Spleen (tissue), 11 donors: ENCODE data around the gene ZEB2. TPM values are rescaled to one million over a fixed set of nuclear protein-coding genes. Genes with fewer than 3 reads are reported as not detected.

Experiments
- DNase-seq: peaks from one replicate; pipeline ENCODE4 v3.0.0-alpha.2; 2020
- H3K27ac ChIP-seq, 8 donors: fragments of 200-600 bp; sonication (generic) in 7 of 8; 1 replicate in 4 of 8; 2 replicates in 4 of 8; pipeline versions ENCODE4 v1.5.0 to v1.8.0; 2016 to 2021; ENCODE audit warnings: inconsistent platforms in 4 of 8, mild to moderate bottlenecking in 4 of 8, moderate library complexity in 1 of 8
- H3K27me3 ChIP-seq, 7 donors: fragments of 200-600 bp; sonication (generic) in 6 of 7; replicated peaks in 1 of 7; 1 replicate in 4 of 7; 2 replicates in 3 of 7; pipeline versions ENCODE4 v1.5.0 to v1.8.0; 2016 to 2021; ENCODE audit warnings: inconsistent platforms in 3 of 7, mild to moderate bottlenecking in 1 of 7
- H3K36me3 ChIP-seq, 6 donors: fragments of 200-600 bp; sonication (generic) in 5 of 6; 1 replicate in 4 of 6; 2 replicates in 2 of 6; pipeline versions ENCODE4 v1.5.0 to v1.8.0; 2016 to 2021; ENCODE audit warnings: inconsistent platforms in 2 of 6
- H3K4me1 ChIP-seq, 6 donors: fragments of 200-600 bp; sonication (generic) in 5 of 6; 1 replicate in 3 of 6; 2 replicates in 3 of 6; pipeline versions ENCODE4 v1.5.0 to v1.8.0; 2016 to 2021; ENCODE audit warnings: inconsistent platforms in 3 of 6
- H3K4me3 ChIP-seq, 8 donors: fragments of 200-600 bp; sonication (generic) in 7 of 8; 1 replicate in 4 of 8; 2 replicates in 4 of 8; pipeline versions ENCODE4 v1.5.0 to v1.8.0; 2016 to 2021; ENCODE audit warnings: inconsistent platforms in 4 of 8, mild to moderate bottlenecking in 4 of 8, moderate library complexity in 2 of 8
- H3K9me3 ChIP-seq, 8 donors: fragments of 200-600 bp; sonication (generic) in 7 of 8; 1 replicate in 4 of 8; 2 replicates in 4 of 8; pipeline versions ENCODE4 v1.5.0 to v1.8.0; 2016 to 2021; ENCODE audit warnings: inconsistent platforms in 4 of 8
- CTCF ChIP-seq, 11 experiments: fragments of 200-600 bp in 7 of 11; fragments of 450-650 bp in 4 of 11; sonication (generic) in 4 of 11; IDR thresholded peaks in 8 of 11; conservative IDR thresholded peaks in 3 of 11; 1 replicate in 7 of 11; 2 replicates in 4 of 11; pipeline versions ENCODE4 v1.4.0 to v1.8.0; 2016 to 2021; ENCODE audit warnings: antibody characterized with exemption in 11 of 11, inconsistent platforms in 4 of 11, mild to moderate bottlenecking in 1 of 11
- POLR2A ChIP-seq, 3 donors: fragments of 450-650 bp; IDR thresholded peaks; one replicate each; pipeline ENCODE4 v1.5.1; 2017; ENCODE audit warnings: antibody characterized with exemption in 3 of 3, mild to moderate bottlenecking in 1 of 3
- POLR2AphosphoS5 ChIP-seq, 3 donors: sonication (generic); formaldehyde crosslinking; IDR thresholded peaks; one replicate each; pipeline ENCODE4 v1.5.1; 2017; ENCODE audit warnings: antibody characterized with exemption in 3 of 3
- WGBS, 5 donors: extraction: QIAGEN DNeasy Blood & Tissue Kit in 3 of 5; methylation state at CpG; one replicate each; pipeline versions ENCODE4 v1.1.5 to v1.1.7; 2013 to 2018; 5-methylcytosine and 5-hydroxymethylcytosine counted together
- intact Hi-C: fragments of 100-400 bp; cut with DNase I; formaldehyde crosslinking; loops from one replicate; pipeline ENCODE4 v1.15.0; 2023; ENCODE audit warnings: low total_unique reads
- polyA plus RNA-seq, 3 donors: library from polyadenylated mRNA; stranded (reverse); fragments of 200-250 nt; gene quantifications; one replicate each; pipeline ENCODE4 v1.2.1, GENCODE V29; 2013
- total RNA-seq, 7 donors: library from RNA; depleted of rRNA in 3 of 7; stranded (reverse); fragments of >200 nt in 3 of 7; fragmentation: NEBNext Ultra II Directional in 4 of 7; extraction: Animal tissue kit (Norgen Biotek cat#: 25700) in 4 of 7; gene quantifications; one replicate each; pipeline versions ENCODE4 v1.1.0 to v1.2.1, GENCODE V29; 2016 to 2021
- donor health status: healthy with polysubstance abuse.
- donor health status: DM: no; HTN: no; CAD: no; lungs with moderate emphysema.
- donor health status: DM: no; HTN: no; CAD: no.
- donor health status: Bipolar disorder and iron deficiency.
- donor health status: healthy.
- donor health status: DM: no; HTN: no; CAD: no.
- donor health status: DM: yes; HTN: yes; CAD: no.

ZEB2 gene
- total and polyA plus RNA-seq, 10 donors, result 25.5 to 362 (median 240) TPM

- peaks cover 12 to 95% (median 88%) of the 10 kb centered on the region in 6 donors for H3K4me1 ChIP-seq
- intact Hi-C loops, result no loop called here
- no peak overlapping the region for H3K4me3 ChIP-seq
- no peak for TF ChIP-seq POLR2A (IDR thresholded peaks at IDR 0.05)
- no peak for TF ChIP-seq CTCF (IDR thresholded peaks at IDR 0.05 in 8 of 11, conservative IDR thresholded peaks at IDR 0.05 in 3 of 11)
- TF ChIP-seq POLR2AphosphoS5 (IDR thresholded peaks at IDR 0.05), result no peak
- H3K36me3 ChIP-seq, result peaks cover 0 to 50% (median 6%) of the 10 kb centered on the region in 6 donors
- H3K27ac ChIP-seq, result peak overlapping the region in 6 of 8 donors; percentile 26 to 74 (median 67)
- no peak for DNase-seq
- H3K9me3 ChIP-seq, result no peaks in the 10 kb centered on the region
- 38 to 54% (median 42%) methylated on average over 8 of the region's 8 CpGs for WGBS, 5 donors
- no peaks in the 10 kb centered on the region for H3K27me3 ChIP-seq
These were observed 26.7 kb downstream of the ZEB2 start for GRCh38 chr2:144493027-144493809.

DNA sequence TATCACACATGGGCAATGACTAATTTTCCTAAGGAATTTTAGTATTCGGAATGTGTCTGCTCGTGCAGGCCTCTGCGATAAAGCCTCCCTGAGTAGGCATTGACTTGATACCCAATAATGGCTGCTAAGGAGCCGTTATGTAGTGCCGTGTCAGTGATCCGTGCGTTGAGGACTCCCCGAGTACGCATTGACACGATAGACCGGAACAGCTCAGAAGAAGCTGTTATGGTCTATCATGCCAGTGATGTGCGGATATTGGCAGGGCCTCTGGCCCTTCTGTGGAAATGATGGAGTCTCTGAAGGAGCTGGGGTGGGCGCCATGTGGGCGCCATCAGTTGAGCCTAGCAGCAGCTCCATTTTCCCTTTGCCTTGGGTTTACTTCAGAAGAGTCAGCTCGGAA, 29.1 kb downstream of the ZEB2 start:
- intact Hi-C loops, result no loop called here
- no peaks in the 10 kb centered on the region for H3K27me3 ChIP-seq
- peak overlapping the region in 4 of 8 donors; percentile 28 to 74 (median 70) for H3K27ac ChIP-seq
- peaks cover 12 to 99% (median 75%) of the 10 kb centered on the region in 6 donors for H3K4me1 ChIP-seq
- peaks cover 0 to 34% (median 6%) of the 10 kb centered on the region in 6 donors for H3K36me3 ChIP-seq
- H3K4me3 ChIP-seq, result peak overlapping the region in 1 of 8 donors; percentile 28
- TF ChIP-seq POLR2AphosphoS5 (IDR thresholded peaks at IDR 0.05) (peak in 2 of 3 donors; percentile 31 to 67), CTCF (IDR thresholded peaks at IDR 0.05 in 8 of 11, conservative IDR thresholded peaks at IDR 0.05 in 3 of 11) (no peak), POLR2A (IDR thresholded peaks at IDR 0.05) (no peak)
- H3K9me3 ChIP-seq, result no peaks in the 10 kb centered on the region
- DNase-seq, result no peak
- 87 to 96% (median 91%) methylated on average over 15 of the region's 15 CpGs for WGBS, 5 donors

- peaks cover 0 to 34% (median 6%) of the 10 kb centered on the region in 6 donors for H3K36me3 ChIP-seq
- H3K4me3 ChIP-seq, result no peak overlapping the region
- H3K9me3 ChIP-seq, result no peaks in the 10 kb centered on the region
- TF ChIP-seq POLR2AphosphoS5 (IDR thresholded peaks at IDR 0.05) (no peak), POLR2A (IDR thresholded peaks at IDR 0.05) (no peak), CTCF (IDR thresholded peaks at IDR 0.05 in 8 of 11, conservative IDR thresholded peaks at IDR 0.05 in 3 of 11) (no peak)
- no peak for DNase-seq
- peak overlapping the region in 6 of 8 donors; percentile 7 to 74 (median 52) for H3K27ac ChIP-seq
- intact Hi-C loops, result no loop called here
- H3K27me3 ChIP-seq, result no peaks in the 10 kb centered on the region
- H3K4me1 ChIP-seq, result peaks cover 12 to 99% (median 69%) of the 10 kb centered on the region in 6 donors
These were observed 29.9 kb downstream of the ZEB2 start for GRCh38 chr2:144490017-144490416.

GRCh38 chr2:144489315-144489916, 30.5 kb downstream of the ZEB2 start:
- 74 to 83% (median 80%) methylated on average over 10 of the region's 10 CpGs for WGBS, 5 donors
- no peak for TF ChIP-seq POLR2A (IDR thresholded peaks at IDR 0.05)
- TF ChIP-seq POLR2AphosphoS5 (IDR thresholded peaks at IDR 0.05), result peak in 1 of 3 donors; percentile 31
- TF ChIP-seq CTCF (IDR thresholded peaks at IDR 0.05 in 8 of 11, conservative IDR thresholded peaks at IDR 0.05 in 3 of 11), result no peak
- Histone ChIP-seq H3K27me3 (no peaks in the 10 kb centered on the region), H3K9me3 (no peaks in the 10 kb centered on the region), H3K4me3 (no peak overlapping the region), H3K27ac (peak overlapping the region in 6 of 8 donors; percentile 7 to 74 (median 52)), H3K4me1 (peaks cover 12 to 99% (median 69%) of the 10 kb centered on the region in 6 donors), H3K36me3 (peaks cover 0 to 39% (median 6%) of the 10 kb centered on the region in 6 donors)
- intact Hi-C loops, result no loop called here
- no peak for DNase-seq
